Retinal pigment epithelial cell (primary cell): Measurements from ENCODE around the gene ARVCF.
A peak's percentile ranks its signal among the peaks of the same experiment; 100 is the strongest.

ENCODE experiments used
- DNase-seq: peaks from one replicate; pipeline ENCODE4 v3.0.0-alpha.2; 2010; ENCODE audit warnings: low read depth
- H3K4me3 ChIP-seq: 2 replicates; pipeline ENCODE4 v1.5.1; 2011; ENCODE audit warnings: mild to moderate bottlenecking, low read length, control low read depth, moderate library complexity
- CTCF ChIP-seq: conservative IDR thresholded peaks from 2 replicates; pipeline ENCODE4 v1.5.1; 2011; ENCODE audit warnings: low read depth, low read length, control low read depth, inconsistent platforms

ARVCF gene

GRCh38 chr22:19943082-19944026 lies 73.3 kb downstream of the ARVCF start:
- DNase-seq: peak; percentile 48
- peak overlapping the region; percentile 88 for H3K4me3 ChIP-seq
- TF ChIP-seq CTCF: peak; percentile 27

- DNase-seq: no peak
These were observed 74.2 kb downstream of the ARVCF start for GRCh38 chr22:19942157-19943081.

GRCh38 chr22:19941365-19942082 lies 75.1 kb downstream of the ARVCF start, which contains the start of the genes COMT and TXNRD2:
Gene COMT (plus strand): TSS chr22:19941772. CDS start chr22:19962527, 20,755 bp downstream.
Gene TXNRD2 (minus strand): TSS chr22:19941818. CDS start chr22:19941803, 15 bp downstream.
- no peak for DNase-seq
- peak within 1 kb of the TSS; percentile 88 for H3K4me3 ChIP-seq
- TF ChIP-seq CTCF: no peak

More at GRCh38 chr22:19942157-19943081, 74.2 kb downstream of the ARVCF start:
- peak overlapping the region; percentile 88 for H3K4me3 ChIP-seq
- TF ChIP-seq CTCF: no peak

GRCh38 chr22:19940536-19941364 lies 75.9 kb downstream of the ARVCF start:
- no peak for TF ChIP-seq CTCF
- no peak for DNase-seq
- peak overlapping the region; percentile 88 for H3K4me3 ChIP-seq

- H3K4me3 ChIP-seq: no peak overlapping the region
- no peak for DNase-seq
- no peak for TF ChIP-seq CTCF
These were observed 78.8 kb downstream of the ARVCF start for GRCh38 chr22:19937616-19938473.
